ENCODE measurements around the gene STX12.
"Not testable (repeated sequence)": the region's sequence is repeated elsewhere in the genome, so short reads cannot be mapped to it uniquely, and the experiment has no call there.

The STX12 gene

GRCh38 chr1:27868932-27869718 is 96.1 kb downstream of the STX12 start:
- no peak for DNase-seq (ENCODE audit: low read depth)

- no peak for DNase-seq (ENCODE audit: low read depth)
Measured at GRCh38 chr1:27869719-27870085, 96.7 kb downstream of the STX12 start.

GRCh38 chr1:27871076-27871475 is 98.1 kb downstream of the STX12 start:
- not testable (repeated sequence) for DNase-seq (ENCODE audit: low read depth)

GRCh38 chr1:27872059-27872801 is 99.2 kb downstream of the STX12 start, which contains the start of gene THEMIS2:
THEMIS2 (plus strand) TSS chr1:27872544; CDS start chr1:27872572, 28 bp downstream.
- peak; percentile 24 for DNase-seq (ENCODE audit: low read depth)

- peak; percentile 18 for DNase-seq (ENCODE audit: low read depth)
Measured at GRCh38 chr1:27872802-27873551, 100.0 kb downstream of the STX12 start.

GRCh38 chr1:27873671-27874384 is 100.8 kb downstream of the STX12 start:
- no peak for DNase-seq (ENCODE audit: low read depth)

Measured in iris pigment epithelial cell (primary cell).